Measurements from ENCODE around the gene PKP1.

DNA sequence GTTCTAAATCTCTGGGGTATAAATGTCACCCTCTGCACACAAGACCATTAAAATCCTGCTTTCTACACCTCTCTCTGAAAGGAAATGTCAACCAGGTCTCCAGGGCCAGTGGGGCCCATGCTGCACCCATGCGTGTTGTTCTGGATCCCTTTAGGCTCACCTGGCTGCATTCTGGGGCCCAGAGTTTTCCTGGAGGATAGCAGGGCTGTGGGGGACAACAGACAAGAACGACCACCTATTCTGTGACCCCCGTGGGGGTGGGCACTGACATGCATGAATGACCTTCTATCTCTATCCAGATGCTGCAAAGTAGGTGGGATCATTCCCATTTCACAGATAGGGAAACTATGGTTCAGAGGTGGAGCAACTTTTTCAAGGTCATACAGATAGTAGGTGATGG, 52.6 kb downstream of the PKP1 start:
- TF ChIP-seq, protein P1, sequence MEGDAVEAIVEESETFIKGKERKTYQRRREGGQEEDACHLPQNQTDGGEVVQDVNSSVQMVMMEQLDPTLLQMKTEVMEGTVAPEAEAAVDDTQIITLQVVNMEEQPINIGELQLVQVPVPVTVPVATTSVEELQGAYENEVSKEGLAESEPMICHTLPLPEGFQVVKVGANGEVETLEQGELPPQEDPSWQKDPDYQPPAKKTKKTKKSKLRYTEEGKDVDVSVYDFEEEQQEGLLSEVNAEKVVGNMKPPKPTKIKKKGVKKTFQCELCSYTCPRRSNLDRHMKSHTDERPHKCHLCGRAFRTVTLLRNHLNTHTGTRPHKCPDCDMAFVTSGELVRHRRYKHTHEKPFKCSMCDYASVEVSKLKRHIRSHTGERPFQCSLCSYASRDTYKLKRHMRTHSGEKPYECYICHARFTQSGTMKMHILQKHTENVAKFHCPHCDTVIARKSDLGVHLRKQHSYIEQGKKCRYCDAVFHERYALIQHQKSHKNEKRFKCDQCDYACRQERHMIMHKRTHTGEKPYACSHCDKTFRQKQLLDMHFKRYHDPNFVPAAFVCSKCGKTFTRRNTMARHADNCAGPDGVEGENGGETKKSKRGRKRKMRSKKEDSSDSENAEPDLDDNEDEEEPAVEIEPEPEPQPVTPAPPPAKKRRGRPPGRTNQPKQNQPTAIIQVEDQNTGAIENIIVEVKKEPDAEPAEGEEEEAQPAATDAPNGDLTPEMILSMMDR (IDR thresholded peaks at IDR 0.05) = no peak
- TF ChIP-seq POLR2A (IDR thresholded peaks at IDR 0.05) = no peak
